GM12878 (cell line): Measurements from ENCODE around the gene VGLL4.

Experiments
- CEBPB ChIP-seq, 2 experiments: fragments of 150-350 bp in 1 of 2; IDR thresholded peaks; 2 replicates each; pipeline ENCODE4 v1.6.1; 2012 to 2014; ENCODE audit warnings: low read depth in 2 of 2, low read length in 2 of 2, borderline replicate concordance in 1 of 2, inconsistent platforms in 1 of 2
- CTCF ChIP-seq, 3 experiments: IDR thresholded peaks in 2 of 3; conservative IDR thresholded peaks in 1 of 3; 2 replicates each; pipeline ENCODE4 v1.5.1; 2011; ENCODE audit warnings: low read depth in 3 of 3, low read length in 3 of 3, mild to moderate bottlenecking in 3 of 3, control low read depth in 2 of 3, moderate library complexity in 2 of 3, inconsistent platforms in 1 of 3, mixed read lengths in 1 of 3; ENCODE audit not compliant: control insufficient read depth in 2 of 3, insufficient read depth in 1 of 3; ENCODE audit errors: extremely low read depth in 1 of 3
- FOXM1 ChIP-seq: IDR thresholded peaks from 2 replicates; pipeline ENCODE4 v1.6.1; 2012; ENCODE audit warnings: low read depth, mild to moderate bottlenecking, inconsistent platforms, low read length, moderate library complexity
- POLR2A ChIP-seq: IDR thresholded peaks from 2 replicates; pipeline ENCODE4 v1.6.1; 2011; ENCODE audit warnings: low read depth, mild to moderate bottlenecking, low read length
- POLR2AphosphoS5 ChIP-seq: IDR thresholded peaks from 2 replicates; pipeline ENCODE4 v1.6.1; 2011; ENCODE audit warnings: mild to moderate bottlenecking, low read length, inconsistent platforms
- RAD21 ChIP-seq: IDR thresholded peaks from 2 replicates; pipeline ENCODE4 v1.6.1; 2011; ENCODE audit warnings: mild to moderate bottlenecking, low read depth, low read length, moderate library complexity; ENCODE audit not compliant: insufficient read depth

GRCh38 chr3:11621077-11621476 lies 22.6 kb downstream of the VGLL4 start:
- TF ChIP-seq RAD21 (no peak), FOXM1 (no peak), CEBPB (IDR thresholded peaks at IDR 0.05; ENCODE audit: borderline replicate concordance in 1 of 2, low read depth in 2 of 2, low read length in 2 of 2) (no peak), POLR2AphosphoS5 (no peak), CTCF (IDR thresholded peaks at IDR 0.05 in 2 of 3, conservative IDR thresholded peaks at IDR 0.05 in 1 of 3; ENCODE audit: control insufficient read depth in 2 of 3, extremely low read depth in 1 of 3, insufficient read depth in 1 of 3, low read depth in 3 of 3, low read length in 3 of 3) (no peak), POLR2A (no peak)
